Endothelial cell of umbilical vein (primary cell): ENCODE measurements around the gene FZD1. TPM values are rescaled to one million over a fixed set of nuclear protein-coding genes. Genes with fewer than 3 reads are reported as not detected.

Source experiments
- BruUV-seq: library from RNA; stranded (reverse); fragments of 400-500 nt; replicated peaks from 2 replicates; lab custom pipeline; 2021; lab: Mats Ljungman, UMichigan
- CTCF ChIA-PET: fragments of 300-600, 350-600 bp; sonication (Branson Sonifier 250); formaldehyde crosslinking; loops from one replicate; lab custom pipeline; 2021; ENCODE audit warnings: antibody characterized with exemption, inconsistent platforms; lab: Charles Lee
- POLR2A ChIA-PET: fragments of 300-600, 350-600 bp; sonication (Branson Sonifier 250); formaldehyde crosslinking; loops from one replicate; lab custom pipeline; 2021; ENCODE audit warnings: antibody characterized with exemption, inconsistent platforms; lab: Charles Lee
- DNase-seq: peaks from one replicate; pipeline ENCODE4 v3.0.0-alpha.2; 2011; ENCODE audit warnings: low read depth, low spot score
- FAIRE-seq: peaks from 2 replicates; lab custom pipeline; 2011; peaks lifted over from hg19 to GRCh38; lab: Jason Lieb, UNC
- H2AFZ ChIP-seq: 2 replicates; pipeline ENCODE4 v1.6.0; 2012; ENCODE audit warnings: low read depth, low read length, control low read depth, inconsistent platforms
- H3K27ac ChIP-seq: 2 replicates; pipeline ENCODE4 v1.5.1; 2011; ENCODE audit warnings: low read depth, mild to moderate bottlenecking, control low read depth, low read length, moderate library complexity; ENCODE audit not compliant: insufficient read depth
- H3K27me3 ChIP-seq, 2 experiments: 2 replicates each; pipeline versions ENCODE4 v1.6.0 to v1.6.1; 2011; ENCODE audit warnings: low read length in 2 of 2, mixed read lengths in 1 of 2; ENCODE audit not compliant: control insufficient read depth in 2 of 2, insufficient read depth in 2 of 2
- H3K36me3 ChIP-seq, 2 experiments: 2 replicates in 1 of 2; 3 replicates in 1 of 2; pipeline ENCODE4 v1.5.1; 2011; ENCODE audit warnings: low read length in 2 of 2, mild to moderate bottlenecking in 1 of 2, moderate library complexity in 1 of 2; ENCODE audit not compliant: control insufficient read depth in 2 of 2, insufficient read depth in 2 of 2; ENCODE audit errors: extremely low read depth in 1 of 2
- H3K4me1 ChIP-seq: 3 replicates; pipeline ENCODE4 v1.5.1; 2011; ENCODE audit warnings: mild to moderate bottlenecking, low read length; ENCODE audit not compliant: control insufficient read depth, insufficient read depth; ENCODE audit errors: extremely low read depth
- H3K4me2 ChIP-seq: 2 replicates; pipeline ENCODE4 v1.6.1; 2011; ENCODE audit warnings: low read length, control low read depth, mixed read lengths; ENCODE audit not compliant: insufficient read depth
- H3K4me3 ChIP-seq, 3 experiments: fragments of 200-600 bp in 1 of 3; sonication (generic), shearing (Covaris generic) in 1 of 3; replicated peaks in 1 of 3; 2 replicates each; pipeline ENCODE4 v1.5.1; 2011 to 2016; ENCODE audit warnings: control low read depth in 3 of 3, low read length in 3 of 3, mild to moderate bottlenecking in 2 of 3, inconsistent platforms in 1 of 3, low read depth in 1 of 3, moderate library complexity in 1 of 3; ENCODE audit not compliant: insufficient read depth in 1 of 3
- H3K79me2 ChIP-seq: 2 replicates; pipeline ENCODE4 v1.6.0; 2012; ENCODE audit warnings: low read length, inconsistent platforms; ENCODE audit not compliant: control insufficient read depth, insufficient read depth
- H3K9ac ChIP-seq: replicated peaks from 2 replicates; pipeline ENCODE3; 2011; ENCODE audit warnings: low read length, control low read depth; ENCODE audit not compliant: insufficient read depth; ENCODE audit errors: extremely low read depth
- H3K9me1 ChIP-seq: replicated peaks from 3 replicates; pipeline ENCODE4 v1.6.0; 2011; ENCODE audit warnings: mild to moderate bottlenecking, low read length; ENCODE audit not compliant: control insufficient read depth, insufficient read depth; ENCODE audit errors: extremely low read depth
- H3K9me3 ChIP-seq: replicated peaks from 2 replicates; pipeline ENCODE4 v1.5.1; 2012; ENCODE audit warnings: low read length, inconsistent platforms; ENCODE audit not compliant: control insufficient read depth, insufficient read depth
- H4K20me1 ChIP-seq: replicated peaks from 2 replicates; pipeline ENCODE3; 2011; ENCODE audit warnings: mild to moderate bottlenecking, low read length; ENCODE audit not compliant: control insufficient read depth, insufficient read depth; ENCODE audit errors: extremely low read depth
- EZH2 ChIP-seq: IDR thresholded peaks from 2 replicates; pipeline ENCODE4 v1.6.1; 2012; ENCODE audit warnings: borderline replicate concordance, low read depth, mild to moderate bottlenecking, moderate library complexity, low read length, inconsistent platforms; ENCODE audit not compliant: severe bottlenecking
- FOS ChIP-seq: IDR thresholded peaks from 2 replicates; pipeline ENCODE4 v1.6.1; 2011; ENCODE audit warnings: mild to moderate bottlenecking, low read length, moderate library complexity, borderline replicate concordance; ENCODE audit not compliant: insufficient read depth
- GATA2 ChIP-seq: IDR thresholded peaks from 2 replicates; pipeline ENCODE4 v1.7.0; 2011; ENCODE audit warnings: low read depth, mild to moderate bottlenecking, moderate library complexity, mixed read lengths, low read length; ENCODE audit not compliant: insufficient read length, insufficient read depth
- JUN ChIP-seq: IDR thresholded peaks from 2 replicates; pipeline ENCODE4 v1.6.1; 2011; ENCODE audit warnings: borderline replicate concordance, low read depth; ENCODE audit not compliant: insufficient read length, insufficient read depth
- MYC ChIP-seq: IDR thresholded peaks from one replicate; pipeline ENCODE4 v1.6.1; 2011; ENCODE audit warnings: mild to moderate bottlenecking, low read depth, low read length
- POLR2A ChIP-seq: IDR thresholded peaks from 2 replicates; pipeline ENCODE4 v1.6.1; 2012; ENCODE audit warnings: low read depth, mild to moderate bottlenecking, control low read depth, low read length
- POLR2AphosphoS5 ChIP-seq: IDR thresholded peaks from 2 replicates; pipeline ENCODE4 v1.6.1; 2012; ENCODE audit warnings: low read depth, mild to moderate bottlenecking, control low read depth, low read length, moderate library complexity; ENCODE audit not compliant: insufficient read depth
- dilution Hi-C: fragments of 300-500 bp; cut with MboI; formaldehyde crosslinking; loops from one replicate; pipeline ENCODE4 v1.15.0; 2019; ENCODE audit warnings: low sequenced_read_pairs; ENCODE audit not compliant: extremely low pct_ligation_motif_present
- intact Hi-C: fragments of 100-400 bp; cut with micrococcal nuclease; formaldehyde crosslinking; loops from one replicate; pipeline ENCODE4 v1.10.0; 2022
- polyA plus RNA-seq, 4 experiments: library from polyadenylated mRNA; depleted of rRNA in 3 of 4; stranded (reverse) in 3 of 4; unstranded in 1 of 4; fragments of >200 nt; gene quantifications; 2 replicates each; pipeline versions ENCODE4 v1.2.1 to v1.2.3, GENCODE V29; 2011 to 2012; ENCODE audit warnings: missing spikeins in 1 of 4
- total RNA-seq: library from RNA; stranded (reverse); gene quantifications from 2 replicates; pipeline ENCODE4 v1.2.3, GENCODE V29; 2021
- TF ChIP-seq, protein P1 (sequence below): IDR thresholded peaks from 2 replicates; pipeline ENCODE4 v1.6.1; 2011; ENCODE audit not compliant: insufficient read depth, insufficient read length
- TF ChIP-seq, protein P2 (sequence below), 2 donors: IDR thresholded peaks; 1 replicate in 1 of 2; 2 replicates in 1 of 2; pipeline ENCODE4 v1.5.1; 2011; ENCODE audit warnings: low read length in 2 of 2, mild to moderate bottlenecking in 2 of 2, moderate library complexity in 2 of 2, control low read depth in 1 of 2, inconsistent platforms in 1 of 2, low read depth in 1 of 2; ENCODE audit not compliant: insufficient read depth in 1 of 2; ENCODE audit errors: extremely low read depth in 1 of 2

The FZD1 gene
- total and polyA plus RNA-seq, 2 donors (not counting 3 experiments of a cell fraction or from before 2014, with no cell fraction given), result 2.4 to 3.4 TPM

DNA sequence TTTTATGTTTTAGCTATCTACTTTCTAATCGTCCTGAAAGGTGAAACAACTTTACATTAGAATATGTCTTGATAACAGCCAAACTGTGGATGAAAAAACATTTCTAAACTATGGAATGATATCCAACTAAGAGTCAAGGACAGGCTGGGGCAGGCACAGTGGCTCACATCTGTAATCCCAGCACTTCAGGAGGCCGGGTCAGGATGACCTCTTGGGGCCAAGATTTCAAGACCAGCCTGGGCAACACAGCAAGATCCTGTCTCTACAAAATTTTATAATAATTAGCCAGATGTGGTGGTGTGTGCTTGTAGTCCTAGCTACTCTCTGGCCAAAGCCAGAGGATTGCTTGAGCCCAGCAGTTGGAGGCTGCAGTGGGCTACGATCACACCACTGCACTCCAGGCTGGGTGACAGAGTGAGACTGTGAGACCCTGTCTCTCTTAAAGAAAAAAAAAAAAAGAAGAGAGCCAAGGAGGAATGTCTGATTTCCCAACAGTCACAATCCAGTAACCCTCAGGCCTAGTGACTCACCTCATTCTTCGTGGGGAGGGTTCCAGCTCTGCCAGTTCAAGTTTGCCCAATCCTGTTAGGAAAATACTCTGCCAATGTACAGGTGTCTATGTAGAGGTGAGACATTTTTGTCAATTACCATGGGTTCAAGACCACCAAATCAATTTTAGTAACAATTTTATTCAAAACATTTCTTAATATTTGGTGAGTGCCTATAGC is 14.6 kb upstream of the FZD1 start:
- no peaks in the 10 kb centered on the region for H3K4me1 ChIP-seq
- CTCF ChIA-PET, result interaction anchor here (1.1 to 1.7 kb wide), 2 partner anchors 9 to 21 kb away, joined by 4 to 10 read pairs; no protein-coding TSS in a partner anchor
- H3K4me2 ChIP-seq, result no peak overlapping the region
- H3K36me3 ChIP-seq, result no peaks in the 10 kb centered on the region
- intact Hi-C loops, result no loop called here
- H3K9me1 ChIP-seq, result no peaks in the 10 kb centered on the region
- no peaks in the 10 kb centered on the region for H4K20me1 ChIP-seq
- no peak overlapping the region for H2AFZ ChIP-seq
- DNase-seq (no peak), FAIRE-seq (no peak)
- TF ChIP-seq, protein P1, sequence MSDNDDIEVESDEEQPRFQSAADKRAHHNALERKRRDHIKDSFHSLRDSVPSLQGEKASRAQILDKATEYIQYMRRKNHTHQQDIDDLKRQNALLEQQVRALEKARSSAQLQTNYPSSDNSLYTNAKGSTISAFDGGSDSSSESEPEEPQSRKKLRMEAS, result no peak
- TF ChIP-seq MYC (no peak), EZH2 (no peak), GATA2 (no peak), POLR2A (no peak), FOS (no peak), JUN (no peak), POLR2AphosphoS5 (no peak)
- TF ChIP-seq, protein P2, sequence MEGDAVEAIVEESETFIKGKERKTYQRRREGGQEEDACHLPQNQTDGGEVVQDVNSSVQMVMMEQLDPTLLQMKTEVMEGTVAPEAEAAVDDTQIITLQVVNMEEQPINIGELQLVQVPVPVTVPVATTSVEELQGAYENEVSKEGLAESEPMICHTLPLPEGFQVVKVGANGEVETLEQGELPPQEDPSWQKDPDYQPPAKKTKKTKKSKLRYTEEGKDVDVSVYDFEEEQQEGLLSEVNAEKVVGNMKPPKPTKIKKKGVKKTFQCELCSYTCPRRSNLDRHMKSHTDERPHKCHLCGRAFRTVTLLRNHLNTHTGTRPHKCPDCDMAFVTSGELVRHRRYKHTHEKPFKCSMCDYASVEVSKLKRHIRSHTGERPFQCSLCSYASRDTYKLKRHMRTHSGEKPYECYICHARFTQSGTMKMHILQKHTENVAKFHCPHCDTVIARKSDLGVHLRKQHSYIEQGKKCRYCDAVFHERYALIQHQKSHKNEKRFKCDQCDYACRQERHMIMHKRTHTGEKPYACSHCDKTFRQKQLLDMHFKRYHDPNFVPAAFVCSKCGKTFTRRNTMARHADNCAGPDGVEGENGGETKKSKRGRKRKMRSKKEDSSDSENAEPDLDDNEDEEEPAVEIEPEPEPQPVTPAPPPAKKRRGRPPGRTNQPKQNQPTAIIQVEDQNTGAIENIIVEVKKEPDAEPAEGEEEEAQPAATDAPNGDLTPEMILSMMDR (IDR thresholded peaks at IDR 0.05; ENCODE audit: extremely low read depth in 1 of 2, insufficient read depth in 1 of 2, low read depth in 1 of 2, low read length in 2 of 2), result no peak
- no peak overlapping the region for H3K27ac ChIP-seq
- no peak overlapping the region for H3K9ac ChIP-seq
- H3K79me2 ChIP-seq, result no peaks in the 10 kb centered on the region
- peaks cover 0 to 7% of the 10 kb centered on the region in 2 experiments for H3K27me3 ChIP-seq
- dilution Hi-C loops, result no loop called here
- POLR2A ChIA-PET, result no interaction called here
- H3K9me3 ChIP-seq, result no peaks in the 10 kb centered on the region
- no peak overlapping the region for H3K4me3 ChIP-seq
- no TSS peak for BruUV-seq
